ENCODE measurements around the gene AMBN. TPM values are rescaled to one million over a fixed set of nuclear protein-coding genes. Genes with fewer than 3 reads are reported as not detected.

Gene AMBN
- total RNA-seq, 1 experiment from 2014 or later, result 0.27 TPM

- no peak overlapping the region for H3K4me3 Mint-ChIP-seq (ENCODE audit: unreplicated experiment)
- H3K4me1 Mint-ChIP-seq (ENCODE audit: low read depth, unreplicated experiment), result no peaks in the 10 kb centered on the region
- Histone ChIP-seq H3K36me3 (ENCODE audit: control insufficient read depth, insufficient read depth, low read length) (no peaks in the 10 kb centered on the region), H3K27me3 (replicated peaks; ENCODE audit: control insufficient read depth, insufficient read depth, low read length) (no peaks in the 10 kb centered on the region), H3K9me3 (no peaks in the 10 kb centered on the region), H3K4me3 (ENCODE audit: low read depth, low read length) (no peak overlapping the region), H3K4me1 (no peaks in the 10 kb centered on the region)
- no peak for TF ChIP-seq CTCF (IDR thresholded peaks at IDR 0.05; ENCODE audit: insufficient read depth in 1 of 2, low read depth in 1 of 2, low read length in 1 of 2, severe bottlenecking in 1 of 2, unreplicated experiment in 1 of 2)
- BruUV-seq (replicated peaks), result no TSS peak
- CTCF ChIA-PET, result no interaction called here
- H3K9me3 Mint-ChIP-seq (ENCODE audit: unreplicated experiment), result no peaks in the 10 kb centered on the region
- POLR2A ChIA-PET, result no interaction called here
- no peak for DNase-seq
- no peak overlapping the region for H3K27ac Mint-ChIP-seq (ENCODE audit: unreplicated experiment)
- H3K27me3 Mint-ChIP-seq (ENCODE audit: insufficient read depth, unreplicated experiment), result no peaks in the 10 kb centered on the region
- no peaks in the 10 kb centered on the region for H3K36me3 Mint-ChIP-seq (ENCODE audit: insufficient read depth, unreplicated experiment)
- intact Hi-C loops (cut with micrococcal nuclease; ENCODE audit: unreplicated experiment), result loop anchor here (10.0 kb wide), 1 partner anchor 386 kb away; the partner anchor contains the start of gene DCK
Observed at GRCh38 chr4:70608324-70608723, 16.3 kb downstream of the AMBN start.

DNA sequence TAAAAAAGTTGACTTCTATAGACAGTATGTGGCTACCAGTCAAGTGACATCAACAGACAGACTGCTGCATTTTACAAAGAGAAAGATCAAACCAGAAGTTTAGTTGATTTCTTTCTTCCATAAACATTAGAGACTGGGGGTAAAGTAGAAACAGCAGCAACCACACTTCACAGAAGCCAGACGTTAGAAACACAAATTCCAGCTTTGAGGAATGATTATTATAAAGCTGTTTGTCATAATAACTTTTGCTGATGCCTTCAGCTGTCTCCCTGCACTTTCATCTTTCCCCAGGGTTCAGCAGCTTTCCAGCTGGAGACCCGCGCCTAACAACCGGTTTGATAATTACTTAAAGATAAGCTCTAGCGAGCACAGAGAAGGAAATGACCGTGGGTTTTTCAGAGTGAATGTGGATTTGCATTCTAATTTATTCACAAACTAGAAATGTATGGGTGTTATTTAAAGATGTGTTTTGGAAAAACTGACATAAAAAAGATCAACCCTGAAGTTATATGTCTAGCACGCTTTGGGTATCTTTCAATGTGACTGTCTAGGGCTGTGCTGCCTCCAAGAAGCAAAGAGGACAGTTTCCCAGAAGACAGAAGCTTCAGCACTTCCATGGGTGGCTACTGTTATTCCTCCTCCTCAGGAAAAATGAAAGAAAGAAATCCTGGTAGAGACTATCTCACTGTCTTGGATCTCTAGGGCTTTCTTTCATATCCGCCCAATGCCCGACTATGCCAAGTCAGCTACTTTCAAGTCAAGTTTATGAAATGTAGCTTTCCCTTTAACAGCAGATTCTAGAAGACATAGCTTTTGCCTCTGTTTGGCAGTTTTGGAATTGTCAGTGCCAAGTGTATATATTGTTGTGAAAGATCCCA lies 21.5 kb downstream of the AMBN start:
- no peaks in the 10 kb centered on the region; the same call in 1 of the 2 replicates for H3K27me3 ChIP-seq (replicated peaks; ENCODE audit: control insufficient read depth, insufficient read depth, low read length)
- ChIA-PET POLR2A (no interaction called here), CTCF (interaction anchor here (0.5 kb wide), 1 partner anchor 122 kb away, joined by 3 read pairs; no protein-coding TSS in a partner anchor)
- no peaks in the 10 kb centered on the region for H3K4me1 Mint-ChIP-seq (ENCODE audit: low read depth, unreplicated experiment)
- no peak overlapping the region for H3K4me3 Mint-ChIP-seq (ENCODE audit: unreplicated experiment)
- H3K27ac Mint-ChIP-seq (ENCODE audit: unreplicated experiment), result no peak overlapping the region
- H3K36me3 ChIP-seq (ENCODE audit: control insufficient read depth, insufficient read depth, low read length), result no peaks in the 10 kb centered on the region
- no peak for DNase-seq
- no TSS peak for BruUV-seq (replicated peaks)
- H3K4me1 ChIP-seq, result no peaks in the 10 kb centered on the region; the same call in 1 of the 2 replicates
- no peak for TF ChIP-seq CTCF (IDR thresholded peaks at IDR 0.05; ENCODE audit: insufficient read depth in 1 of 2, low read depth in 1 of 2, low read length in 1 of 2, severe bottlenecking in 1 of 2, unreplicated experiment in 1 of 2)
- no peaks in the 10 kb centered on the region for H3K27me3 Mint-ChIP-seq (ENCODE audit: insufficient read depth, unreplicated experiment)
- H3K9me3 Mint-ChIP-seq (ENCODE audit: unreplicated experiment), result no peaks in the 10 kb centered on the region
- intact Hi-C loops (cut with micrococcal nuclease; ENCODE audit: unreplicated experiment), result no loop called here
- H3K4me3 ChIP-seq (ENCODE audit: low read depth, low read length), result no peak overlapping the region
- no peaks in the 10 kb centered on the region for H3K9me3 ChIP-seq
- H3K36me3 Mint-ChIP-seq (ENCODE audit: insufficient read depth, unreplicated experiment), result no peaks in the 10 kb centered on the region

- ChIA-PET CTCF (no interaction called here), POLR2A (no interaction called here)
- Mint-ChIP-seq H3K27me3 (ENCODE audit: insufficient read depth, unreplicated experiment) (no peaks in the 10 kb centered on the region), H3K36me3 (ENCODE audit: insufficient read depth, unreplicated experiment) (no peaks in the 10 kb centered on the region), H3K4me3 (ENCODE audit: unreplicated experiment) (no peak overlapping the region), H3K27ac (ENCODE audit: unreplicated experiment) (no peak overlapping the region), H3K9me3 (ENCODE audit: unreplicated experiment) (no peaks in the 10 kb centered on the region), H3K4me1 (ENCODE audit: low read depth, unreplicated experiment) (no peaks in the 10 kb centered on the region)
- TF ChIP-seq CTCF (IDR thresholded peaks at IDR 0.05; ENCODE audit: insufficient read depth in 1 of 2, low read depth in 1 of 2, low read length in 1 of 2, severe bottlenecking in 1 of 2, unreplicated experiment in 1 of 2), result no peak
- H3K36me3 ChIP-seq (ENCODE audit: control insufficient read depth, insufficient read depth, low read length), result no peaks in the 10 kb centered on the region
- DNase-seq, result no peak
- no peaks in the 10 kb centered on the region; the same call in 1 of the 2 replicates for H3K4me1 ChIP-seq
- no peaks in the 10 kb centered on the region for H3K9me3 ChIP-seq
- no peaks in the 10 kb centered on the region; the same call in 1 of the 2 replicates for H3K27me3 ChIP-seq (replicated peaks; ENCODE audit: control insufficient read depth, insufficient read depth, low read length)
- intact Hi-C loops (cut with micrococcal nuclease; ENCODE audit: unreplicated experiment), result no loop called here
- H3K4me3 ChIP-seq (ENCODE audit: low read depth, low read length), result no peak overlapping the region
- BruUV-seq (replicated peaks), result no TSS peak
Observed at GRCh38 chr4:70614184-70614555, 22.1 kb downstream of the AMBN start.

Measured in Caco-2 (cell line).